NCI-H345 (cell line): ENCODE results near the gene TGFBR1.
A peak's percentile ranks its signal among the peaks of the same experiment; 100 is the strongest.
"Not testable (repeated sequence)": the region's sequence is repeated elsewhere in the genome, so short reads cannot be mapped to it uniquely, and the experiment has no call there.

Experiments used
- DNase-seq: peaks from one replicate; lab custom pipeline; 2025; lab: John Stamatoyannopoulos, UW

TGFBR1 gene

GRCh38 chr9:99076030-99076429 is 28.9 kb upstream of the TGFBR1 start:
- DNase-seq, result no peak

- DNase-seq, result no peak
These were observed 28.3 kb upstream of the TGFBR1 start for GRCh38 chr9:99076483-99077171.

GRCh38 chr9:99078717-99079116 is 26.2 kb upstream of the TGFBR1 start:
- DNase-seq, result no peak

- no peak for DNase-seq
These were observed 25.4 kb upstream of the TGFBR1 start for GRCh38 chr9:99079542-99079941.

- no peak for DNase-seq
These were observed 21.9 kb upstream of the TGFBR1 start for GRCh38 chr9:99083051-99083450.

- DNase-seq, result no peak
These were observed 18.7 kb upstream of the TGFBR1 start for GRCh38 chr9:99085949-99086948.

GRCh38 chr9:99087462-99087861 is 17.5 kb upstream of the TGFBR1 start:
- DNase-seq, result no peak

GRCh38 chr9:99090336-99091130 is 14.4 kb upstream of the TGFBR1 start:
- DNase-seq, result no peak

- no peak for DNase-seq
These were observed 12.0 kb upstream of the TGFBR1 start for GRCh38 chr9:99092643-99093491.

GRCh38 chr9:99093492-99093791 is 11.5 kb upstream of the TGFBR1 start:
- DNase-seq, result no peak

- DNase-seq, result no peak
These were observed 9.3 kb upstream of the TGFBR1 start for GRCh38 chr9:99095565-99095964.

- DNase-seq, result no peak
These were observed 8.5 kb upstream of the TGFBR1 start for GRCh38 chr9:99096409-99096808.

- DNase-seq, result not testable (repeated sequence)
These were observed 4.9 kb upstream of the TGFBR1 start for GRCh38 chr9:99099806-99100585.

- no peak for DNase-seq
These were observed 3.6 kb upstream of the TGFBR1 start for GRCh38 chr9:99101271-99101670.

- DNase-seq, result no peak
These were observed 3.1 kb upstream of the TGFBR1 start for GRCh38 chr9:99101812-99102211.

GRCh38 chr9:99103054-99103895 is 1.6 kb upstream of the TGFBR1 start:
- DNase-seq, result no peak

GRCh38 chr9:99103901-99104458 is 933 bp upstream of the TGFBR1 start:
- DNase-seq, result no peak

- DNase-seq, result peak; percentile 38
These were observed 485 bp downstream of the TGFBR1 start for GRCh38 chr9:99105152-99106043.

- DNase-seq, result no peak
These were observed 1.1 kb downstream of the TGFBR1 start for GRCh38 chr9:99106044-99106375.
